ENCODE results near the gene KLHL36.

- TF ChIP-seq CTCF (IDR thresholded peaks at IDR 0.05): no peak
- TF ChIP-seq POLR2A (IDR thresholded peaks at IDR 0.05): no peak
Observed at GRCh38 chr16:84614968-84615813, 33.1 kb upstream of the KLHL36 start.

Data from right lobe of liver (tissue), 4 donors.